GM21367 (cell line): Measurements from ENCODE around the gene RELA.
A peak's percentile ranks its signal among the peaks of the same experiment; 100 is the strongest.
"Not testable (repeated sequence)": the region's sequence is repeated elsewhere in the genome, so short reads cannot be mapped to it uniquely, and the experiment has no call there.

Experiments
- ATAC-seq: cut with Tn5 transposase; IDR thresholded peaks from one replicate; pipeline ENCODE4 v1.9.1; 2021; ENCODE audit not compliant: unreplicated experiment

The RELA gene

GRCh38 chr11:65672180-65672860 is 9.6 kb upstream of the RELA start:
- no peak for ATAC-seq

- no peak for ATAC-seq
Measured at GRCh38 chr11:65663639-65664200, 1.0 kb upstream of the RELA start.

- ATAC-seq: no peak
Measured at GRCh38 chr11:65662247-65662798, 393 bp downstream of the RELA start.

GRCh38 chr11:65661599-65662246 is 993 bp downstream of the RELA start:
- ATAC-seq: no peak

- not testable (repeated sequence) for ATAC-seq
Measured at GRCh38 chr11:65660908-65661307, 1.8 kb downstream of the RELA start.

- ATAC-seq: no peak
Measured at GRCh38 chr11:65660038-65660437, 2.7 kb downstream of the RELA start.

- ATAC-seq: no peak
Measured at GRCh38 chr11:65658174-65659021, 4.3 kb downstream of the RELA start.

GRCh38 chr11:65657426-65657825 is 5.3 kb downstream of the RELA start:
- ATAC-seq: no peak

- no peak for ATAC-seq
Measured at GRCh38 chr11:65655570-65656332, 7.0 kb downstream of the RELA start.

GRCh38 chr11:65654375-65655349 is 8.1 kb downstream of the RELA start:
- no peak for ATAC-seq

GRCh38 chr11:65653229-65654225 is 9.2 kb downstream of the RELA start:
- ATAC-seq: no peak

GRCh38 chr11:65652511-65653228 is 10.0 kb downstream of the RELA start:
- ATAC-seq: peak; percentile 64

GRCh38 chr11:65651589-65652510 is 10.9 kb downstream of the RELA start:
- ATAC-seq: no peak

- no peak for ATAC-seq
Measured at GRCh38 chr11:65651339-65651588, 11.5 kb downstream of the RELA start.

GRCh38 chr11:65650547-65651338 is 12.0 kb downstream of the RELA start:
- no peak for ATAC-seq
